SK-N-SH (cell line): ENCODE measurements around the gene SDF4. TPM values are rescaled to one million over a fixed set of nuclear protein-coding genes. Genes with fewer than 3 reads are reported as not detected.

Source experiments
- CTCF ChIA-PET: fragments of 300-600, 350-600 bp; formaldehyde crosslinking; extraction: SDS; loops from one replicate; lab custom pipeline; 2021; lab: Yijun Ruan, JAX
- POLR2A ChIA-PET: fragments of 350-600 bp; sonication (Branson Sonifier 250); formaldehyde crosslinking; extraction: SDS; loops from one replicate; lab custom pipeline; 2020; ENCODE audit warnings: antibody characterized with exemption, inconsistent platforms; lab: Yijun Ruan, JAX
- DNase-seq: peaks from one replicate; pipeline ENCODE4 v3.0.0; 2012
- H2AFZ ChIP-seq: fragments of 200-600 bp; sonication (generic); 2 replicates; pipeline ENCODE4 v1.8.1; 2016; ENCODE audit warnings: antibody characterized with exemption, mild to moderate bottlenecking, low read depth
- H3F3A ChIP-seq: fragments of 200-600 bp; sonication (generic); replicated peaks from 2 replicates; pipeline ENCODE3; 2016; ENCODE audit warnings: antibody characterized with exemption, mild to moderate bottlenecking; ENCODE audit not compliant: insufficient read depth
- H3K27ac ChIP-seq, 2 experiments: fragments of 200-500 bp in 1 of 2; fragments of 200-600 bp in 1 of 2; sonication (Bioruptor generic) in 1 of 2; sonication (generic), shearing (Covaris generic) in 1 of 2; 2 replicates each; pipeline versions ENCODE4 v1.5.1 to v1.6.1; 2014 to 2016; ENCODE audit warnings: low read depth in 2 of 2, inconsistent platforms in 1 of 2, low read length in 1 of 2, mild to moderate bottlenecking in 1 of 2, mixed read lengths in 1 of 2
- H3K27me3 ChIP-seq: fragments of 200-600 bp; sonication (generic), shearing (Covaris generic); 2 replicates; pipeline ENCODE4 v1.6.1; 2016; ENCODE audit warnings: mixed run types; ENCODE audit not compliant: insufficient read depth
- H3K36me3 ChIP-seq, 2 experiments: fragments of 200-500 bp in 1 of 2; fragments of 200-600 bp in 1 of 2; sonication (Bioruptor generic) in 1 of 2; sonication (generic) in 1 of 2; replicated peaks in 1 of 2; 2 replicates each; pipeline versions ENCODE3 to v1.5.1; 2014 to 2016; ENCODE audit warnings: low read length in 1 of 2, mild to moderate bottlenecking in 1 of 2; ENCODE audit not compliant: insufficient read depth in 2 of 2, control insufficient read depth in 1 of 2
- H3K4me1 ChIP-seq, 2 experiments: fragments of 200-500 bp in 1 of 2; fragments of 200-600 bp in 1 of 2; sonication (Bioruptor generic) in 1 of 2; sonication (generic), shearing (Covaris generic) in 1 of 2; 2 replicates each; pipeline versions ENCODE4 v1.5.1 to v1.6.1; 2014 to 2016; ENCODE audit warnings: low read depth in 1 of 2, low read length in 1 of 2, mixed run types in 1 of 2; ENCODE audit not compliant: insufficient read depth in 2 of 2, control insufficient read depth in 1 of 2
- H3K4me2 ChIP-seq: fragments of 200-600 bp; sonication (generic), shearing (Covaris generic); 2 replicates; pipeline ENCODE4 v1.6.1; 2017; ENCODE audit warnings: mixed run types
- H3K4me3 ChIP-seq, 2 experiments: fragments of 200-500 bp in 1 of 2; fragments of 200-600 bp in 1 of 2; sonication (Bioruptor generic) in 1 of 2; sonication (generic), shearing (Covaris generic) in 1 of 2; 2 replicates each; pipeline versions ENCODE4 v1.5.1 to v1.8.1; 2014 to 2016; ENCODE audit warnings: low read depth in 2 of 2, inconsistent platforms in 1 of 2, low read length in 1 of 2, mild to moderate bottlenecking in 1 of 2, mixed read lengths in 1 of 2, moderate library complexity in 1 of 2
- H3K79me2 ChIP-seq: fragments of 200-600 bp; sonication (generic); 2 replicates; pipeline ENCODE4 v1.8.1; 2017; ENCODE audit warnings: mild to moderate bottlenecking; ENCODE audit not compliant: insufficient read depth
- H3K9ac ChIP-seq: fragments of 200-600 bp; sonication (generic); 2 replicates; pipeline ENCODE4 v1.6.1; 2017; ENCODE audit warnings: mixed run types
- H3K9me2 ChIP-seq: fragments of 200-600 bp; sonication (generic); 2 replicates; pipeline ENCODE4 v1.6.1; 2017; ENCODE audit warnings: mixed run types
- H3K9me3 ChIP-seq: fragments of 200-600 bp; sonication (generic); 2 replicates; pipeline ENCODE4 v1.6.1; 2017; ENCODE audit warnings: mixed run types, mild to moderate bottlenecking, moderate library complexity
- H4K20me1 ChIP-seq: fragments of 200-600 bp; sonication (generic); 2 replicates; pipeline ENCODE4 v1.6.1; 2017; ENCODE audit warnings: mild to moderate bottlenecking, mixed run types; ENCODE audit not compliant: insufficient read depth
- ELF1 ChIP-seq: IDR thresholded peaks from 2 replicates; pipeline ENCODE4 v1.4.0; 2012
- EP300 ChIP-seq, 2 experiments: IDR thresholded peaks; 2 replicates each; pipeline versions ENCODE4 v1.4.0 to v1.6.1; 2012; ENCODE audit warnings: borderline replicate concordance in 1 of 2, low read depth in 1 of 2, low read length in 1 of 2
- EZH2phosphoT487 ChIP-seq: fragments of 200-600 bp; sonication (generic); IDR thresholded peaks from 2 replicates; pipeline ENCODE4 v1.6.1; 2017; ENCODE audit warnings: low read depth, mixed run types, mild to moderate bottlenecking, antibody characterized with exemption, moderate library complexity, borderline replicate concordance
- FOXJ3 ChIP-seq: sonication (generic); formaldehyde crosslinking; IDR thresholded peaks from 2 replicates; pipeline ENCODE4 v1.5.1; 2020; ENCODE audit warnings: mild to moderate bottlenecking, missing genetic modification reagents
- GATA2 ChIP-seq: sonication (generic); formaldehyde crosslinking; IDR thresholded peaks from 2 replicates; pipeline ENCODE4 v1.5.0; 2020; ENCODE audit warnings: mild to moderate bottlenecking, missing genetic modification reagents
- IRF3 ChIP-seq: fragments of 150-350 bp; IDR thresholded peaks from 2 replicates; pipeline ENCODE4 v1.6.1; 2016; ENCODE audit warnings: mild to moderate bottlenecking, low read depth, low read length
- NFIC ChIP-seq: IDR thresholded peaks from 2 replicates; pipeline ENCODE4 v1.4.0; 2012; ENCODE audit warnings: borderline replicate concordance
- NRF1 ChIP-seq: IDR thresholded peaks from 2 replicates; pipeline ENCODE4 v1.6.1; 2012; ENCODE audit warnings: low read depth, mild to moderate bottlenecking, low read length
- RAD21 ChIP-seq: IDR thresholded peaks from 2 replicates; pipeline ENCODE4 v1.6.1; 2012; ENCODE audit warnings: mild to moderate bottlenecking, low read length
- REST ChIP-seq: IDR thresholded peaks from 2 replicates; pipeline ENCODE4 v1.6.1; 2012; ENCODE audit warnings: mild to moderate bottlenecking, low read depth, low read length, moderate library complexity
- RFX5 ChIP-seq: IDR thresholded peaks from 2 replicates; pipeline ENCODE4 v1.6.1; 2012; ENCODE audit warnings: mild to moderate bottlenecking, improper control_type of control experiment, low read length
- SIN3A ChIP-seq: IDR thresholded peaks from 2 replicates; pipeline ENCODE4 v1.6.1; 2012; ENCODE audit warnings: low read depth, mild to moderate bottlenecking, low read length, moderate library complexity, borderline replicate concordance
- SMC3 ChIP-seq: IDR thresholded peaks from 2 replicates; pipeline ENCODE4 v1.6.1; 2012; ENCODE audit warnings: low read depth, low read length, improper control_type of control experiment
- USF1 ChIP-seq: IDR thresholded peaks from 2 replicates; pipeline ENCODE4 v1.4.0; 2012; ENCODE audit warnings: low read depth, borderline replicate concordance
- YY1 ChIP-seq: IDR thresholded peaks from 2 replicates; pipeline ENCODE4 v1.4.0; 2012; ENCODE audit warnings: low read depth, mild to moderate bottlenecking
- ZBTB33 ChIP-seq: IDR thresholded peaks from 2 replicates; pipeline ENCODE4 v1.4.0; 2012; ENCODE audit warnings: low read depth, borderline replicate concordance
- WGBS: methylation state at CpG from one replicate; pipeline ENCODE4 v1.1.6; 2017; ENCODE audit warnings: low lambda C conversion rate; 5-methylcytosine and 5-hydroxymethylcytosine counted together
- polyA plus RNA-seq, 3 experiments: library from polyadenylated mRNA; depleted of rRNA; stranded (reverse); fragments of >200 nt; gene quantifications; 2 replicates each; pipeline ENCODE4 v1.2.3, GENCODE V29; 2012

SDF4 gene
- polyA plus RNA-seq, 1 of the 3 experiments (the other 2 are of a cell fraction) = 265 TPM

- Histone ChIP-seq H4K20me1 (peaks cover 13% of the 10 kb centered on the region; the same call in 1 of the 2 replicates), H3K36me3 (peaks cover 0 to 38% of the 10 kb centered on the region in 2 experiments), H3K4me3 (no peak overlapping the region), H3K79me2 (peaks cover 44% of the 10 kb centered on the region), H3K9me3 (no peaks in the 10 kb centered on the region), H3K9me2 (no peaks in the 10 kb centered on the region), H3K4me1 (peaks cover 0 to 5% of the 10 kb centered on the region in 2 experiments; a peak in 1 of 4 replicates), H3K4me2 (no peak overlapping the region), H2AFZ (no peak overlapping the region), H3K27ac (no peak overlapping the region), H3K9ac (no peak overlapping the region), H3F3A (peaks cover 2% of the 10 kb centered on the region), H3K27me3 (no peaks in the 10 kb centered on the region)
- 95% methylated on average over 9 of the region's 18 CpGs for WGBS
- DNase-seq = no peak
- CTCF ChIA-PET = interaction anchor here (1.2 to 7.4 kb wide), 2 partner anchors 104 to 243 kb away, joined by 3 to 37 read pairs; no protein-coding TSS in a partner anchor
- POLR2A ChIA-PET = no interaction called here
- TF ChIP-seq SIN3A (no peak), NRF1 (no peak), RFX5 (no peak), YY1 (no peak), EZH2phosphoT487 (no peak), FOXJ3 (CRISPR knock-in tag) (no peak), EP300 (IDR thresholded peaks at IDR 0.05; ENCODE audit: borderline replicate concordance in 1 of 2, low read depth in 1 of 2, low read length in 1 of 2) (no peak), SMC3 (no peak), USF1 (no peak), NFIC (no peak), ZBTB33 (no peak), ELF1 (no peak)
These were observed 5.9 kb downstream of the SDF4 start for GRCh38 chr1:1225913-1226312.

GRCh38 chr1:1225238-1225845, 6.5 kb downstream of the SDF4 start:
- H3K9me2 ChIP-seq = no peaks in the 10 kb centered on the region
- H4K20me1 ChIP-seq = peaks cover 13% of the 10 kb centered on the region; the same call in 1 of the 2 replicates
- H3K4me3 ChIP-seq = no peak overlapping the region
- no peak for DNase-seq
- no peaks in the 10 kb centered on the region for H3K27me3 ChIP-seq
- peaks cover 0 to 44% of the 10 kb centered on the region in 2 experiments for H3K36me3 ChIP-seq
- ChIA-PET CTCF (interaction anchor here (1.2 to 7.4 kb wide), 2 partner anchors 103 to 242 kb away, joined by 3 to 37 read pairs; no protein-coding TSS in a partner anchor), POLR2A (no interaction called here)
- H3K9ac ChIP-seq = no peak overlapping the region
- no peak overlapping the region for H2AFZ ChIP-seq
- WGBS = 98% methylated on average over 16 of the region's 34 CpGs
- H3K9me3 ChIP-seq = no peaks in the 10 kb centered on the region
- H3K27ac ChIP-seq = no peak overlapping the region
- H3F3A ChIP-seq = no peaks in the 10 kb centered on the region
- H3K4me1 ChIP-seq = peaks cover 0 to 5% of the 10 kb centered on the region in 2 experiments; a peak in 1 of 4 replicates
- no peak overlapping the region for H3K4me2 ChIP-seq
- peaks cover 38% of the 10 kb centered on the region for H3K79me2 ChIP-seq
- TF ChIP-seq RAD21 = no peak
- TF ChIP-seq EZH2phosphoT487 = no peak
- no peak for TF ChIP-seq USF1
- no peak for TF ChIP-seq GATA2 (CRISPR knock-in tag)
- no peak for TF ChIP-seq REST
- TF ChIP-seq IRF3 = no peak
- TF ChIP-seq EP300 (IDR thresholded peaks at IDR 0.05; ENCODE audit: borderline replicate concordance in 1 of 2, low read depth in 1 of 2, low read length in 1 of 2) = no peak
- TF ChIP-seq SIN3A = no peak
